Adrenal gland (tissue), 5 donors: Measurements from ENCODE around the gene DCC.

ENCODE experiments used
- POLR2A ChIP-seq, 2 donors: fragments of 450-650 bp; IDR thresholded peaks; one replicate each; pipeline ENCODE4 v1.6.1; 2017; ENCODE audit warnings: antibody characterized with exemption in 2 of 2, mild to moderate bottlenecking in 2 of 2, moderate library complexity in 1 of 2
- TF ChIP-seq, protein P1 (sequence below), 6 experiments: fragments of 450-650 bp in 4 of 6; fragments of 200-600 bp in 2 of 6; sonication (generic) in 1 of 6; IDR thresholded peaks; 1 replicate in 5 of 6; 2 replicates in 1 of 6; pipeline versions ENCODE4 v1.5.1 to v1.8.0; 2016 to 2021; ENCODE audit warnings: antibody characterized with exemption in 6 of 6, mild to moderate bottlenecking in 2 of 6, moderate library complexity in 1 of 6
- donor health status: DM: no; HTN: no; CAD: no.

DNA sequence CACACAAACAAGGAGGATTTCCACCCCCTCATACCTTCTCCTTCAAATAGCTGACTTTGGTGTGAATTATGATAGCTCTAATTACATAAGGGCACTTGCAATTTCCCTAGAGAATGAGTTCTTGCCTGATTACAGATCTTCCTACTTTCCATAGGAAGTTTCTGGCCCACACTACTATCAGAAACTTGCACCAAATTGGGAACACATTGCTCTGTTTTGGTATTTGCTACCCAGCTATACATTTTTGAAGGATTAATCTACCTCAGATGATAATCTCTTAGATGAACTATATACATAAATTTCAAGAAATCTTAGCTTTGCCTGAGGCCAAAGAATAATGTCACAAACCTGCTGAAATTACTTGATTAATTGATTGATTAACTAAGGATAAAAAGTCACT is 4.9 kb downstream of the DCC start:
- TF ChIP-seq, protein P1, sequence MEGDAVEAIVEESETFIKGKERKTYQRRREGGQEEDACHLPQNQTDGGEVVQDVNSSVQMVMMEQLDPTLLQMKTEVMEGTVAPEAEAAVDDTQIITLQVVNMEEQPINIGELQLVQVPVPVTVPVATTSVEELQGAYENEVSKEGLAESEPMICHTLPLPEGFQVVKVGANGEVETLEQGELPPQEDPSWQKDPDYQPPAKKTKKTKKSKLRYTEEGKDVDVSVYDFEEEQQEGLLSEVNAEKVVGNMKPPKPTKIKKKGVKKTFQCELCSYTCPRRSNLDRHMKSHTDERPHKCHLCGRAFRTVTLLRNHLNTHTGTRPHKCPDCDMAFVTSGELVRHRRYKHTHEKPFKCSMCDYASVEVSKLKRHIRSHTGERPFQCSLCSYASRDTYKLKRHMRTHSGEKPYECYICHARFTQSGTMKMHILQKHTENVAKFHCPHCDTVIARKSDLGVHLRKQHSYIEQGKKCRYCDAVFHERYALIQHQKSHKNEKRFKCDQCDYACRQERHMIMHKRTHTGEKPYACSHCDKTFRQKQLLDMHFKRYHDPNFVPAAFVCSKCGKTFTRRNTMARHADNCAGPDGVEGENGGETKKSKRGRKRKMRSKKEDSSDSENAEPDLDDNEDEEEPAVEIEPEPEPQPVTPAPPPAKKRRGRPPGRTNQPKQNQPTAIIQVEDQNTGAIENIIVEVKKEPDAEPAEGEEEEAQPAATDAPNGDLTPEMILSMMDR (IDR thresholded peaks at IDR 0.05): no peak
- no peak for TF ChIP-seq POLR2A (IDR thresholded peaks at IDR 0.05)
